Measurements from ENCODE around the gene CCDC148.

GRCh38 chr2:158463496-158464095, 7.0 kb upstream of the CCDC148 start:
- TF ChIP-seq POLR2AphosphoS5 (IDR thresholded peaks at IDR 0.05; ENCODE audit: low read depth, low read length), result no peak
- no peak for TF ChIP-seq REST (IDR thresholded peaks at IDR 0.05; ENCODE audit: insufficient read depth in 1 of 2, low read depth in 2 of 2, low read length in 2 of 2)
- TF ChIP-seq SIN3A (IDR thresholded peaks at IDR 0.05; ENCODE audit: borderline replicate concordance, insufficient read depth, low read length), result no peak
- no peak for TF ChIP-seq TAF1 (IDR thresholded peaks at IDR 0.05; ENCODE audit: borderline replicate concordance, insufficient read depth, low read length)
